Heart right ventricle (tissue), 16 donors: Measurements from ENCODE around the gene CPNE5. TPM values are rescaled to one million over a fixed set of nuclear protein-coding genes. Genes with fewer than 3 reads are reported as not detected.
A peak's percentile ranks its signal among the peaks of the same experiment; 100 is the strongest.

Experiments
- ATAC-seq, 8 donors: fragments of 200-7000 bp; cut with Tn5 transposase; one replicate each; pipeline ENCODE4 v1.9.1; 2020; ENCODE audit warnings: mild to moderate bottlenecking in 8 of 8, moderate library complexity in 8 of 8, moderate number of reproducible peaks in 1 of 8
- DNase-seq, 2 donors: peaks; one replicate each; pipeline ENCODE4 v3.0.0-alpha.2; 2020
- H3K27ac ChIP-seq, 10 donors: fragments of 200-600 bp; sonication (generic) in 2 of 10; one replicate each; pipeline versions ENCODE4 v1.5.0 to v1.8.0; 2020 to 2022; ENCODE audit warnings: mild to moderate bottlenecking in 3 of 10
- H3K27me3 ChIP-seq, 7 donors: fragments of 200-600 bp; one replicate each; pipeline ENCODE4 v1.8.0; 2021 to 2022; ENCODE audit warnings: mild to moderate bottlenecking in 2 of 7
- H3K36me3 ChIP-seq, 9 donors: fragments of 200-600 bp; sonication (generic) in 1 of 9; one replicate each; pipeline versions ENCODE4 v1.5.0 to v1.8.0; 2020 to 2022; ENCODE audit warnings: mild to moderate bottlenecking in 2 of 9
- H3K4me1 ChIP-seq, 9 donors: fragments of 200-600 bp; sonication (generic) in 1 of 9; one replicate each; pipeline versions ENCODE4 v1.5.0 to v1.8.0; 2020 to 2022; ENCODE audit warnings: mild to moderate bottlenecking in 4 of 9
- H3K4me3 ChIP-seq, 10 donors: fragments of 200-600 bp; sonication (generic) in 2 of 10; one replicate each; pipeline versions ENCODE4 v1.5.0 to v1.8.0; 2020 to 2022; ENCODE audit warnings: mild to moderate bottlenecking in 7 of 10, moderate library complexity in 2 of 10
- H3K9me3 ChIP-seq, 11 donors: fragments of 200-600 bp in 10 of 11; sonication (generic) in 2 of 11; one replicate each; pipeline versions ENCODE4 v1.5.0 to v1.8.0; 2013 to 2022; ENCODE audit warnings: mild to moderate bottlenecking in 2 of 11, control low read depth in 1 of 11, moderate library complexity in 1 of 11
- CTCF ChIP-seq, 9 donors: fragments of 200-600 bp; sonication (generic) in 2 of 9; IDR thresholded peaks; one replicate each; pipeline versions ENCODE4 v1.5.0 to v1.8.0; 2021 to 2022; ENCODE audit warnings: antibody characterized with exemption in 9 of 9, mild to moderate bottlenecking in 5 of 9, moderate library complexity in 1 of 9
- WGBS, 2 donors: extraction: QIAGEN DNeasy Blood & Tissue Kit; methylation state at CpG; one replicate each; pipeline ENCODE4 v1.1.7; 2013; ENCODE audit warnings: inconsistent platforms in 1 of 2; 5-methylcytosine and 5-hydroxymethylcytosine counted together
- intact Hi-C, 10 donors: fragments of 100-400 bp; cut with DNase I; formaldehyde crosslinking; loops; one replicate each; pipeline versions ENCODE4 v1.11.1 to v1.14.2; 2022
- polyA plus RNA-seq, 2 donors: library from polyadenylated mRNA; stranded (reverse); fragments of 200-250 nt; gene quantifications; one replicate each; pipeline ENCODE4 v1.2.3, GENCODE V29; 2013
- total RNA-seq, 10 donors: library from RNA; stranded (reverse); fragmentation: NEBNext Ultra II Directional in 3 of 10; extraction: Animal tissue kit (Norgen Biotek cat#: 25700) in 3 of 10; gene quantifications; one replicate each; pipeline versions ENCODE4 v1.2.1 to v1.2.4, GENCODE V29; 2021 to 2023
- donor health status: Arrhythmogenic right ventricular cardiomyopathy.
- donor health status: ischemic (EF 13 %, LVEDD 7.1; RV severe dilation, severe dysfunction).
- donor health status: healthy with polysubstance abuse.
- donor health status: DM: no; HTN: yes; CAD: no.
- donor health status: DM: no; HTN: no; CAD: no.
- donor health status: ischemic (EF 25% LVEDD 6.9; RV normal size, moderate dysfunction).
- donor health status: ischemic (EF 25% LVEDD 5.7; RV mildly dilated, moderate dysfunction).
- donor health status: healthy.
- donor health status: DM: yes; HTN: yes; CAD: no.
- donor health status: Ischemic cardiomyopathy.
- donor health status: ischemic (EF 35%, LVEDD 5.7; RV mildly dilated, moderate dysfunction).
- donor health status: nonischemic (EF 11% LVEDD 7.7; RV severe dilation, severe dysfunction).
- donor health status: DM: yes; HTN: yes; CAD: no.
- donor health status: PGD.
- donor health status: ischemic (EF 29% LVEDD 5.4; RV normal size, mild dysfunction).
- donor health status: nonischemic (EF 23%, LVEDD 6.1; RV moderate dilation, normal function).

CPNE5 gene
- total and polyA plus RNA-seq, 12 donors = 2.8 to 98.2 (median 24.4) TPM

GRCh38 chr6:36809941-36810803 lies 29.1 kb downstream of the CPNE5 start:
- H3K9me3 ChIP-seq = no peaks in the 10 kb centered on the region
- intact Hi-C loops = no loop called here
- H3K27ac ChIP-seq = peak overlapping the region in 3 of 10 donors; percentile 7 to 34 (median 31)
- DNase-seq = no peak
- peak in 4 of 8 donors; percentile 1 to 40 (median 18) for ATAC-seq
- H3K4me3 ChIP-seq = no peak overlapping the region
- H3K36me3 ChIP-seq = no peaks in the 10 kb centered on the region
- H3K4me1 ChIP-seq = peaks cover 0 to 16% (median 0%) of the 10 kb centered on the region in 9 donors
- no peaks in the 10 kb centered on the region for H3K27me3 ChIP-seq
- 80 to 82% methylated on average over 16 of the region's 16 CpGs for WGBS, 2 donors
- TF ChIP-seq CTCF (IDR thresholded peaks at IDR 0.05) = peak in 4 of 9 donors; percentile 8 to 28 (median 16)

GRCh38 chr6:36809156-36809555 lies 30.1 kb downstream of the CPNE5 start:
- intact Hi-C loops = no loop called here
- Histone ChIP-seq H3K9me3 (no peaks in the 10 kb centered on the region), H3K36me3 (no peaks in the 10 kb centered on the region), H3K4me1 (peaks cover 0 to 22% (median 0%) of the 10 kb centered on the region in 9 donors), H3K27ac (no peak overlapping the region), H3K27me3 (no peaks in the 10 kb centered on the region), H3K4me3 (no peak overlapping the region)
- DNase-seq = no peak
- WGBS, 2 donors = 94 to 98% methylated on average over 6 of the region's 6 CpGs
- no peak for ATAC-seq
- no peak for TF ChIP-seq CTCF (IDR thresholded peaks at IDR 0.05)

GRCh38 chr6:36808634-36809033 lies 30.6 kb downstream of the CPNE5 start:
- no peak for TF ChIP-seq CTCF (IDR thresholded peaks at IDR 0.05)
- Histone ChIP-seq H3K27me3 (no peaks in the 10 kb centered on the region), H3K36me3 (no peaks in the 10 kb centered on the region), H3K4me1 (peaks cover 0 to 22% (median 0%) of the 10 kb centered on the region in 9 donors), H3K27ac (no peak overlapping the region), H3K9me3 (no peaks in the 10 kb centered on the region), H3K4me3 (no peak overlapping the region)
- ATAC-seq (peak in 1 of 8 donors; percentile 0), DNase-seq (no peak)
- WGBS, 2 donors = 85 to 94% methylated on average over 5 of the region's 5 CpGs
- intact Hi-C loops = no loop called here

- WGBS, 2 donors = 95 to 100% methylated on average over 7 of the region's 7 CpGs
- no peaks in the 10 kb centered on the region for H3K9me3 ChIP-seq
- H3K27ac ChIP-seq = no peak overlapping the region
- intact Hi-C loops = no loop called here
- DNase-seq (no peak), ATAC-seq (no peak)
- no peaks in the 10 kb centered on the region for H3K36me3 ChIP-seq
- TF ChIP-seq CTCF (IDR thresholded peaks at IDR 0.05) = no peak
- peaks cover 0 to 22% (median 0%) of the 10 kb centered on the region in 9 donors for H3K4me1 ChIP-seq
- H3K27me3 ChIP-seq = no peaks in the 10 kb centered on the region
- no peak overlapping the region for H3K4me3 ChIP-seq
These were observed 31.5 kb downstream of the CPNE5 start for GRCh38 chr6:36807750-36808149.
